Cardiac septum (tissue), 1 donor: Measurements from ENCODE around the gene SDK1. TPM values are rescaled to one million over a fixed set of nuclear protein-coding genes. Genes with fewer than 3 reads are reported as not detected.

Experiments used
- DNase-seq: peaks from one replicate; pipeline ENCODE4 v3.0.0-alpha.2; 2020; ENCODE audit warnings: low spot score
- intact Hi-C: fragments of 100-400 bp; cut with DNase I; formaldehyde crosslinking; loops from one replicate; pipeline ENCODE4 v1.14.0; 2022
- total RNA-seq: library from RNA; stranded (reverse); fragmentation: NEBNext Ultra II Directional; extraction: Animal tissue kit (Norgen Biotek cat#: 25700); gene quantifications from one replicate; pipeline ENCODE4 v1.2.1, GENCODE V29; 2021
- donor health status: DM: no; HTN: no; CAD: no.

SDK1 gene
- total RNA-seq, 1 donor from 2014 or later: 0.32 TPM

DNA sequence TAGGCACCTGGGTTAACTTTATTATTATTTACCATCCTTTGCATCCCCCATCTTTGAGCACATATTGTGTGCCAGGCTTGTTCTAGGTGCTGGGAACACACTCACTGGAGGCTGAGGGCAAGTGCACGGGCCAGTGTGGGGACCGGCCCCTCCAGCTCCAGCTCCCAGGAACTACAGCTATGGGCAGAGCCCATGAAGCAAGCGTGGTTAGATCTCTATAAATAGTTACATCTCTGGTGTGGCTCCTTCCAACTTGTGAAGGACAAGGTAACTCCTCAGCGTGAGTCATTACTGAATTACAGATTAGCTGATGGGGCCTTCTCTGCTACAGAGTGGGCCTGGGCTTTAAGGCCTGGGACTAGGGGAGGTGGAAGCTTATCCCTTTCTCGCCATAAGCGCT lies 583.5 kb downstream of the SDK1 start:
- intact Hi-C loops: no loop called here
- no peak for DNase-seq

GRCh38 chr7:3887096-3887690 lies 586.1 kb downstream of the SDK1 start:
- DNase-seq: no peak
- intact Hi-C loops: no loop called here

GRCh38 chr7:3888096-3888495 lies 587.0 kb downstream of the SDK1 start:
- intact Hi-C loops: no loop called here
- DNase-seq: no peak

GRCh38 chr7:3892157-3892556 lies 591.1 kb downstream of the SDK1 start:
- DNase-seq: no peak
- intact Hi-C loops: loop anchor here (10.0 kb wide), 2 partner anchors 587 to 1027 kb away; partner anchors contain the start of gene SDK1

GRCh38 chr7:3892686-3893085 lies 591.6 kb downstream of the SDK1 start:
- intact Hi-C loops: loop anchor here (10.0 kb wide), 2 partner anchors 588 to 1028 kb away; partner anchors contain the start of gene SDK1
- DNase-seq: no peak

DNA sequence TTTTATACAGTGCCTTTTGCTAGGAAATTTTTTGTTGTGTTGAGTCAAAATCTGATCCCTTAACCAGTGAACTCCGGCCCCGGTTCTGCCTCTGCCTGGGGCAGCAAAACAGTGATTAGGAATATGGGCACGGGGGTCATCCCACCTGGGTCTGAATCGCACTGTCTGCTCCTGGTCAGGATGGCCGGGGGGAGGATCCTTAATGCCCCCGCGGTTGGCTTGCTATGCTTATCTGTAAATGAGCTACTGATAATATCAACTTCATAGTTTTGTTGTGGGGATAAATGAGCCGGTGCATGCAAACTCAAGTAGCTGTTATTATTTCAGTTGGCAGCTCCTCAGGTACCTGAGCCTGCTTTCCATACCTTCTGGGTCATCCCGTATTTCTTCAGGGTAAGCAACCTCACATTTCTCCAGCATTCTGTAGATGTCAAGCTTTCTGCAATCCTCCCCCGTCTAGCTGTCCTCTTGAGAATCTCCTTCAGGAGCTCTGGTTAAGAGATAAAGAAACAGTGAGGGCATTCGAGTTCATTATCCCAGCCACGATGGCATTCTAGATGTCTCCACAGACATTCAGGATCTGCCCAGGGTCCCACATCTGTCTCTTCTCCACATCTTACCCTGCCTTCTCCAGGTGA lies 592.2 kb downstream of the SDK1 start:
- DNase-seq: no peak
- intact Hi-C loops: loop anchor here (10.0 kb wide), 2 partner anchors 588 to 1028 kb away; partner anchors contain the start of gene SDK1

DNA sequence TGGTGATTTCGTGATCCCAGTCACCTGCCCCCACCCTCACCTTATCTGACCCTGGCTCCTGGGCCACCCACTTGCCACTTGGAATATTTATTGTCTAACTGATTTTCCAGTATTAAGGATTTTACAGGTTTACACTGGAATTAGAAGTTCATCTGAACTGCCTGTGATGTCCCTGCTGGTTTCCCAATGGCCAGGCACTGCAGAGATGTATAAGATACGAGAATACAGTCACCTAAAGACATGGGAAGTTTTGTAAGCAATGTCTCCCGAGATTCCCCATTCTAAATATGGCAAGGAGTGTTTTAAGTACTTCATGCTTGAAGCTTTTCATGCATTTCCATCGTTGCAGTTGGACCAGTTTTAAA lies 592.7 kb downstream of the SDK1 start:
- intact Hi-C loops: loop anchor here (10.0 kb wide), 2 partner anchors 589 to 1029 kb away; partner anchors contain the start of gene SDK1
- no peak for DNase-seq

- intact Hi-C loops: loop anchor here (10.0 kb wide), 2 partner anchors 591 to 1031 kb away; partner anchors contain the start of gene SDK1
Measured at GRCh38 chr7:3895341-3896116, 594.5 kb downstream of the SDK1 start.

GRCh38 chr7:3896169-3896765 lies 595.2 kb downstream of the SDK1 start:
- intact Hi-C loops: loop anchor here (10.0 kb wide), 2 partner anchors 591 to 1031 kb away; partner anchors contain the start of gene SDK1
- DNase-seq: no peak

More at GRCh38 chr7:3895341-3896116, 594.5 kb downstream of the SDK1 start:
- DNase-seq: no peak

DNA sequence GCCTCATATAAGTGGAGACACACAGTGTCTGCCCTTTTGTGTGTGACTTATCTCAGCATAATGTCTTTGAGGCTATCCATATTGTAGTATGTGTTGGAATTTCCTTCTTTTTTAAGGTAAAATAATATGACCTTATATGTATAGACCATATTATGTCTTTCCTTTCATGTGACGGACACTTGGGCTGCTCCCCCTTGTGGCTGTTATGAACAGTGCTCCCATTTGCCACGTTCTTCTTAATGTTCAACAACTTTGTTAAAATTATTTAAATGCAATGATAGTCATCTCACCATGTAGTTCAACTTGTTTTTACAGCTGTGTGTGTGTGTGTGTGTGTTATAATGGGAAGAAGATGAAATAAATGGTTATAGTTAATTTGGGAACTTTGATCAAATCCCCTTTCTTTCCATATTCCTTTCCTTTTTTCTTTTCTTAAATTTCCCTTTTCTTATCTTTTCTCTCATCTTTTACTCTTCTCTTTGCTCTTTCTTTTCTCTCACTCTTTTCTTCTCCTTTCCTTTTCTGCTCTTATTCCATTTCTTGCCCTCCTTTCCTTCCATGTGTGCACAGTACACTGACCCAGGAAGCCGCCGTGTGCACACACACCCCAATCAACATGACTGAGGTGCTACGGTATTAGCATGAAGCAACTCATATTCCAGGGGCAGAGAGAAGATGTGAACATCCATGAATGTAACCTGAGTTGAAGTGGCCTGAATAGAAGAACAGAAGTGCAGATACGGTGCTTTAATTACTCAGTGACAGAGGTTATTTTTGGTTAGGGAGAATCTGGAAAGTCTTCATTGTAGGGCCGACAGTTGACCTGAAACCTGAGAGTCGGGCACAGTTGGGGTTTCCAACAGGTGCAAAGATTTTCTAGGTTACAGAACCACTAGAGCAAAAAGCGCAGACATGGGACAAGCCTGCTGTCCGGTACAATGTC lies 596.6 kb downstream of the SDK1 start:
- DNase-seq: no peak
- intact Hi-C loops: loop anchor here (10.0 kb wide), 2 partner anchors 593 to 1033 kb away; partner anchors contain the start of gene SDK1

- intact Hi-C loops: loop anchor here (10.0 kb wide), 2 partner anchors 595 to 1035 kb away; partner anchors contain the start of gene SDK1
- DNase-seq: no peak
Measured at GRCh38 chr7:3899559-3899991, 598.5 kb downstream of the SDK1 start.

DNA sequence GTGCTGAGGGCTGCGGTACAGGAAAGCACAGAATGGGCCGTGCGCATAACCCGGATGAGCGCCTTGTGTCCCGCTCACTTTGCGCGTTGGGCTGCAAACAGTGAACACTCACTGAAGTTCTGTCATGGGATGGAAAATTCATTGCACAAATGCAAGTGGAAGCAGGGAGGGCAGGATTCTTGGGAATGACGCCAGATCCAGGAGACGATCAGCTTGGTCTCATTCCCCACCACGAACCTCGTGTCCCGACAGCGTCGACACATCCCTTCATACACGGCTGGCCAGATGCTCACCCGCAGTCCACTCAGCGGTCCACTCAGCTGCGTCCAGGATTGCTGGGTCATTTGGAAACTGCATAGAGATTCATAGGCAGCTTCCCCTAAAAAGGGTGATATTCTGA lies 607.1 kb downstream of the SDK1 start:
- no peak for DNase-seq
- intact Hi-C loops: no loop called here

- intact Hi-C loops: no loop called here
- DNase-seq: no peak
Measured at GRCh38 chr7:3909128-3909527, 608.1 kb downstream of the SDK1 start.

- intact Hi-C loops: no loop called here
Measured at GRCh38 chr7:3910054-3910453, 609.0 kb downstream of the SDK1 start.

DNA sequence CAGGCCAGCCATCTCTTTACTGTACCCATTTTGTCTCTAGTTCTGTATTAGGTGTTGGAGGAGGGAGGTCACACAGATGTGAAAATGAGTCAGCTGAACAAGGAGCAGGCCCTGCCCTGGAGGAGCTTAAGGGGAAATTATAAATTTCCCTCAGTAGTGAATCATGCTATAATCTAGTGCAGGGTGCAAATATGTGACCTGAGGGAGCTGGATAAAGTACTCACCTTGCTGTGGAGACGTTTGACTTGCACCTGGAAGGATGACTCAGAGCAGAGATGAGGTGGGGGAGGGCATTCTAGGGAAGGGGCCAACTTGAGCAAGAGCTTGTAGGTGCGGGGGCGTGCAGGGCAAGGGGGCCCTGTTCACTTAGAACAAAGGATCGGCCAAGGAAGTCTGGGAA lies 610.6 kb downstream of the SDK1 start:
- intact Hi-C loops: no loop called here
- DNase-seq: no peak

More at GRCh38 chr7:3910054-3910453, 609.0 kb downstream of the SDK1 start:
- no peak for DNase-seq

DNA sequence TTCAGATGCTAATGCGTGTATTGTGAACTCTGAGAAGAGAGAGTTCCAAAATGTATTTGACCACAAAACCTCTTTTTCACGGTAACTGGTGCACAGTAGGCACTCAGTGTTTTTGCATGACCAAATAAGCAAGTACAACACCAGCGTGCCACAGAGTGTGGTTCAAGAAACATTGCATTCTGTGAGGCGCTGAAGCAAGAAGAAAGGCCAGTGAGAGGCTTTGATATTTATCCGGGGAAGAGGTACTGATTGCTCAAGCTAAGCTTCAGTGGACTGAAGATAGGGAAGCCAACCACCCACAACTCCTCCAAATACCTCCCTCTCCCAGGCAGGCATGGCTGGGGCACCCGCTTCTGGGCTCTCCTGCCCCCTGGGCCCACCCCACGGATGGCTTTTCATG lies 611.2 kb downstream of the SDK1 start:
- no peak for DNase-seq
- intact Hi-C loops: no loop called here

GRCh38 chr7:3914051-3914775 lies 613.2 kb downstream of the SDK1 start:
- intact Hi-C loops: no loop called here
- no peak for DNase-seq

DNA sequence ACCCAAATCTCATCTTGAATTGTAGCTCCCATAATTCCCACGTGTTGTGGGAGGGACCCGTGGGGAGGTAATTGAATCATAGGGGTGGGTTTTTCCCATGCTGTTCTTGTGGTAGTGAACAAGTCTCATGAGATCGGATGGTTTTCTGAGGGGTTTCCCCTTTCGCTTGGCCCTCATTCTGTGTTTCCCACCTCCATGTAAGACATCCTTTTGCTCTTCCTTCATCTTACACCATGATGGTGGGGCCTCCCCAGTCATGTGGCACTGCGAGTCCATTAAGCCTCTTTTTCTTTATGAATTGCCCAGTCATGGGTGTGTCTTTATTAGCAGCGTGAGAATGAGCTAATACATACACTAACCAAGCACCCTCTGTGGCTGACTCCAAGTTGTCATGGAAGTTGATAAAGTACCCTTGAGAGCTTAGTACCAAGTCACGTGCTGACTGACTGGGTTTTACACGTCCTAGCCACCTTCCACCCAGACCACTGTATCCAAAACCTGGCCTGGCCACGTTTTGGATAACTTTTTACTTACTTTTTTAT lies 614.4 kb downstream of the SDK1 start:
- intact Hi-C loops: no loop called here
- no peak for DNase-seq
